Gastrocnemius medialis (tissue), 4 donors: ENCODE measurements around the gene PRR22.

Experiments used
- POLR2A ChIP-seq, 2 donors: fragments of 450-650 bp; IDR thresholded peaks; one replicate each; pipeline ENCODE4 v1.6.1; 2017; ENCODE audit warnings: antibody characterized with exemption in 2 of 2, mild to moderate bottlenecking in 2 of 2, moderate library complexity in 2 of 2
- TF ChIP-seq, protein P1 (sequence below), 5 experiments: fragments of 450-650 bp in 3 of 5; fragments of 200-600 bp in 2 of 5; sonication (generic) in 2 of 5; IDR thresholded peaks in 4 of 5; conservative IDR thresholded peaks in 1 of 5; 1 replicate in 4 of 5; 2 replicates in 1 of 5; pipeline ENCODE4 v1.5.1; 2016 to 2019; ENCODE audit warnings: antibody characterized with exemption in 5 of 5, mild to moderate bottlenecking in 3 of 5, moderate library complexity in 3 of 5

DNA sequence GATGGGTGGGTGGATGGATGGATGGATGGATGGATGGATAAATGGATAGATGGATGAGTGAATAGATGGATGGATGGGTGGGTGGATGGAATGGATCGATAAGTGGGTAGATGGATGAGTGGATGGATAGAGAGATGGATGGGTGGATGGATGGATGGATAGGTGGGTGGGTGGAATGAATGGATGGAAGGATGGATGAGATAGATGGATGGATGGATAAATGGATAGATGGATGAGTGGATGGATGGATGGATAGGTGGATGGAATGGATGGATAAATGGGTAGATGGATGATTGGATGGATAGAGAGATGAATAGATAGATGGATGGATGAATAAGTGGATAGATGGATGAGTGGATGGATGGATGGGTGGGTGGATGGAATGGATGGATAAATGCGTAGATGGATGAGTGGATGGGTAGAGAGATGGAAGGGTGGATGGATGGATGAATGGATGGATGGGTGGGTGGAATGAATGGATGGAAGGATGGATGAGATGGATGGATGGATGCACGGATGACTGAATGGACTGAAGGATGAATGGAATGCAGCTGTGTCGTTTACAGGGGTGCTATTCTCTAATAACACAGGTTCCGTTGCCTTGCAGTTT, 21.8 kb downstream of the PRR22 start:
- TF ChIP-seq, protein P1, sequence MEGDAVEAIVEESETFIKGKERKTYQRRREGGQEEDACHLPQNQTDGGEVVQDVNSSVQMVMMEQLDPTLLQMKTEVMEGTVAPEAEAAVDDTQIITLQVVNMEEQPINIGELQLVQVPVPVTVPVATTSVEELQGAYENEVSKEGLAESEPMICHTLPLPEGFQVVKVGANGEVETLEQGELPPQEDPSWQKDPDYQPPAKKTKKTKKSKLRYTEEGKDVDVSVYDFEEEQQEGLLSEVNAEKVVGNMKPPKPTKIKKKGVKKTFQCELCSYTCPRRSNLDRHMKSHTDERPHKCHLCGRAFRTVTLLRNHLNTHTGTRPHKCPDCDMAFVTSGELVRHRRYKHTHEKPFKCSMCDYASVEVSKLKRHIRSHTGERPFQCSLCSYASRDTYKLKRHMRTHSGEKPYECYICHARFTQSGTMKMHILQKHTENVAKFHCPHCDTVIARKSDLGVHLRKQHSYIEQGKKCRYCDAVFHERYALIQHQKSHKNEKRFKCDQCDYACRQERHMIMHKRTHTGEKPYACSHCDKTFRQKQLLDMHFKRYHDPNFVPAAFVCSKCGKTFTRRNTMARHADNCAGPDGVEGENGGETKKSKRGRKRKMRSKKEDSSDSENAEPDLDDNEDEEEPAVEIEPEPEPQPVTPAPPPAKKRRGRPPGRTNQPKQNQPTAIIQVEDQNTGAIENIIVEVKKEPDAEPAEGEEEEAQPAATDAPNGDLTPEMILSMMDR (IDR thresholded peaks at IDR 0.05 in 4 of 5, conservative IDR thresholded peaks at IDR 0.05 in 1 of 5): no peak
- TF ChIP-seq POLR2A (IDR thresholded peaks at IDR 0.05): no peak
